ENCODE measurements around the gene DEPP1. TPM values are rescaled to one million over a fixed set of nuclear protein-coding genes. Genes with fewer than 3 reads are reported as not detected.

DEPP1 gene
- total and polyA plus RNA-seq, 10 of the 15 experiments (the other 5 are each of a cell fraction or from before 2014, with no cell fraction given) = 1.7 to 12.1 (median 7.3) TPM

- TF ChIP-seq MYC (IDR thresholded peaks at IDR 0.05; ENCODE audit: insufficient read depth, insufficient read length, insufficient replicate concordance, low read length, severe bottlenecking) (no peak), TCF3 (IDR thresholded peaks at IDR 0.05; ENCODE audit: borderline replicate concordance, insufficient read depth, low read depth, low read length) (no peak), NR2F1 (conservative IDR thresholded peaks at IDR 0.05) (no peak), TCF12 (IDR thresholded peaks at IDR 0.05; ENCODE audit: low read depth, low read length) (peak; percentile 69; the same call in 1 of the 2 replicates), ATF7 (IDR thresholded peaks at IDR 0.05; ENCODE audit: low read depth) (no peak), TARDBP (IDR thresholded peaks at IDR 0.05; ENCODE audit: borderline replicate concordance) (no peak), DPF2 (IDR thresholded peaks at IDR 0.05) (0 out of 2 replicates have a peak, but pooled peaks have one; percentile 28), ZBTB40 (IDR thresholded peaks at IDR 0.05; ENCODE audit: borderline replicate concordance) (no peak), ZBTB33 (IDR thresholded peaks at IDR 0.05) (no peak), CHD1 (IDR thresholded peaks at IDR 0.05; ENCODE audit: low read depth, low read length) (no peak), NRF1 (conservative IDR thresholded peaks at IDR 0.05; ENCODE audit: low read depth, low read length) (no peak)
These were observed 28.0 kb downstream of the DEPP1 start (continued) for GRCh38 chr10:44950326-44951225.
